H9 (cell line): ENCODE data around the gene AHI1. TPM values are rescaled to one million over a fixed set of nuclear protein-coding genes. Genes with fewer than 3 reads are reported as not detected.

Experiments
- DNase-seq: peaks from one replicate; pipeline ENCODE4 v3.0.0-alpha.2; 2017
- H2AFZ ChIP-seq: one replicate; pipeline ENCODE4 v1.6.1; 2013; ENCODE audit warnings: mild to moderate bottlenecking, low read length, control low read depth, moderate library complexity
- H2AK5ac ChIP-seq: 2 replicates; pipeline ENCODE4 v1.6.1; 2013; ENCODE audit warnings: low read length, control low read depth, mixed read lengths; ENCODE audit not compliant: insufficient read length
- H2BK120ac ChIP-seq: one replicate; pipeline ENCODE4 v1.6.1; 2013; ENCODE audit warnings: low read depth, mild to moderate bottlenecking, low read length, control low read depth, inconsistent platforms; ENCODE audit not compliant: poor library complexity, severe bottlenecking
- H2BK12ac ChIP-seq: 2 replicates; pipeline ENCODE4 v1.6.1; 2013; ENCODE audit warnings: low read length, control low read depth, mixed read lengths, low read depth; ENCODE audit not compliant: insufficient read length
- H2BK15ac ChIP-seq: 2 replicates; pipeline ENCODE4 v1.6.1; 2013; ENCODE audit warnings: low read depth, low read length, control low read depth
- H2BK20ac ChIP-seq: one replicate; pipeline ENCODE4 v1.6.1; 2013; ENCODE audit warnings: low read depth, mild to moderate bottlenecking, low read length, control low read depth, inconsistent platforms; ENCODE audit not compliant: poor library complexity, severe bottlenecking
- H2BK5ac ChIP-seq: 2 replicates; pipeline ENCODE4 v1.6.1; 2013; ENCODE audit warnings: low read length, control low read depth, mixed read lengths; ENCODE audit not compliant: insufficient read length
- H3K14ac ChIP-seq: 2 replicates; pipeline ENCODE4 v1.6.1; 2013; ENCODE audit warnings: low read length, control low read depth; ENCODE audit not compliant: insufficient read depth
- H3K18ac ChIP-seq: 2 replicates; pipeline ENCODE4 v1.6.1; 2013; ENCODE audit warnings: low read depth, mild to moderate bottlenecking, mixed read lengths, low read length, control low read depth; ENCODE audit not compliant: insufficient read length
- H3K23ac ChIP-seq: 2 replicates; pipeline ENCODE4 v1.6.1; 2013; ENCODE audit warnings: low read length, control low read depth, mixed read lengths, low read depth; ENCODE audit not compliant: insufficient read length
- H3K23me2 ChIP-seq: 2 replicates; pipeline ENCODE4 v1.6.1; 2013; ENCODE audit warnings: low read depth, mild to moderate bottlenecking, mixed read lengths, low read length, control low read depth; ENCODE audit not compliant: insufficient read length, poor library complexity, severe bottlenecking
- H3K27ac ChIP-seq: 2 replicates; pipeline ENCODE4 v1.5.1; 2013; ENCODE audit warnings: low read length, control low read depth, mixed read lengths, low read depth; ENCODE audit not compliant: insufficient read length
- H3K27me3 ChIP-seq: 2 replicates; pipeline ENCODE4 v1.6.1; 2013; ENCODE audit warnings: low read length, control low read depth, inconsistent platforms; ENCODE audit not compliant: insufficient read depth
- H3K4ac ChIP-seq: 2 replicates; pipeline ENCODE4 v1.6.1; 2013; ENCODE audit warnings: low read depth, mild to moderate bottlenecking, control low read depth, inconsistent platforms, low read length, moderate library complexity
- H3K4me1 ChIP-seq: 2 replicates; pipeline ENCODE4 v1.6.1; 2013; ENCODE audit warnings: low read length, control low read depth, inconsistent platforms; ENCODE audit not compliant: insufficient read depth
- H3K4me2 ChIP-seq: 2 replicates; pipeline ENCODE4 v1.6.1; 2013; ENCODE audit warnings: low read length, control low read depth, mixed read lengths; ENCODE audit not compliant: insufficient read length, insufficient read depth
- H3K56ac ChIP-seq: 2 replicates; pipeline ENCODE4 v1.6.1; 2013; ENCODE audit warnings: low read depth, mild to moderate bottlenecking, mixed read lengths, low read length, control low read depth; ENCODE audit not compliant: insufficient read length
- H3K79me1 ChIP-seq: 2 replicates; pipeline ENCODE4 v1.6.1; 2013; ENCODE audit warnings: low read depth, mild to moderate bottlenecking, moderate library complexity, low read length, control low read depth, inconsistent platforms; ENCODE audit not compliant: insufficient read depth, poor library complexity, severe bottlenecking
- H3K79me2 ChIP-seq: 2 replicates; pipeline ENCODE4 v1.6.1; 2013; ENCODE audit warnings: low read length, control low read depth, inconsistent platforms; ENCODE audit not compliant: insufficient read depth
- H3K9ac ChIP-seq: 2 replicates; pipeline ENCODE4 v1.6.1; 2013; ENCODE audit warnings: low read length, control low read depth, mixed read lengths; ENCODE audit not compliant: insufficient read length; ENCODE audit errors: extremely low read depth
- H3K9me3 ChIP-seq: one replicate; pipeline ENCODE4 v1.6.1; 2013; ENCODE audit warnings: low read depth, low read length, inconsistent platforms; ENCODE audit not compliant: control insufficient read depth
- H3T11ph ChIP-seq: one replicate; pipeline ENCODE4 v1.6.1; 2013; ENCODE audit warnings: mild to moderate bottlenecking, low read length, control low read depth, inconsistent platforms
- H4K20me1 ChIP-seq: one replicate; pipeline ENCODE4 v1.6.1; 2013; ENCODE audit not compliant: control insufficient read depth, insufficient read length, insufficient read depth
- H4K5ac ChIP-seq: 2 replicates; pipeline ENCODE4 v1.6.1; 2013; ENCODE audit warnings: low read depth, mild to moderate bottlenecking, mixed read lengths, low read length, control low read depth; ENCODE audit not compliant: insufficient read length
- H4K8ac ChIP-seq: replicated peaks from 2 replicates; pipeline ENCODE4 v1.6.1; 2013; ENCODE audit warnings: low read length, control low read depth, mixed read lengths, low read depth; ENCODE audit not compliant: insufficient read length
- H4K91ac ChIP-seq: 2 replicates; pipeline ENCODE4 v1.6.1; 2013; ENCODE audit warnings: low read depth, mild to moderate bottlenecking, moderate library complexity, mixed read lengths, low read length, control low read depth; ENCODE audit not compliant: insufficient read length
- H3K27ac Mint-ChIP-seq, 3 experiments: 2 replicates in 2 of 3; 3 replicates in 1 of 3; pipeline ENCODE4 v1.8.0; 2020 to 2021; ENCODE audit warnings: mixed read lengths in 3 of 3, mild to moderate bottlenecking in 1 of 3, moderate library complexity in 1 of 3
- H3K27me3 Mint-ChIP-seq: 2 replicates; pipeline ENCODE4 v1.8.0; 2021; ENCODE audit warnings: low read depth, mild to moderate bottlenecking, moderate library complexity, mixed read lengths
- H3K36me3 Mint-ChIP-seq, 3 experiments: 2 replicates in 2 of 3; 3 replicates in 1 of 3; pipeline ENCODE4 v1.8.0; 2020 to 2021; ENCODE audit warnings: low read depth in 3 of 3, mixed read lengths in 3 of 3; ENCODE audit not compliant: insufficient read depth in 1 of 3
- H3K4me1 Mint-ChIP-seq, 2 experiments: 2 replicates each; pipeline ENCODE4 v1.8.0; 2020; ENCODE audit warnings: mixed read lengths in 2 of 2
- H3K4me3 Mint-ChIP-seq, 2 experiments: 2 replicates in 1 of 2; 3 replicates in 1 of 2; pipeline ENCODE4 v1.8.0; 2020 to 2021; ENCODE audit warnings: mild to moderate bottlenecking in 2 of 2, mixed read lengths in 2 of 2, moderate library complexity in 1 of 2
- H3K9me3 Mint-ChIP-seq, 2 experiments: 2 replicates in 1 of 2; 3 replicates in 1 of 2; pipeline ENCODE4 v1.8.0; 2020; ENCODE audit warnings: mild to moderate bottlenecking in 2 of 2, mixed read lengths in 2 of 2, moderate library complexity in 1 of 2
- WGBS: extraction: QIAGEN DNeasy Blood & Tissue Kit; methylation state at CpG from one replicate; pipeline ENCODE4 v1.1.7; 2013; ENCODE audit warnings: missing lambda C conversion rate, low lambda C conversion rate, mixed read lengths; ENCODE audit not compliant: insufficient read length; ENCODE audit errors: extremely low coverage; 5-methylcytosine and 5-hydroxymethylcytosine counted together
- total RNA-seq: library from RNA; stranded (reverse); gene quantifications from 2 replicates; pipeline ENCODE4 v1.2.1, GENCODE V29; 2021
- TF ChIP-seq, protein P1 (sequence below): fragments of 200-600 bp; sonication (generic); conservative IDR thresholded peaks from 3 replicates; pipeline ENCODE4 v1.8.0; 2021; ENCODE audit warnings: antibody characterized with exemption, mild to moderate bottlenecking

The AHI1 gene
- total RNA-seq, 1 experiment from 2014 or later = 9.9 TPM

DNA sequence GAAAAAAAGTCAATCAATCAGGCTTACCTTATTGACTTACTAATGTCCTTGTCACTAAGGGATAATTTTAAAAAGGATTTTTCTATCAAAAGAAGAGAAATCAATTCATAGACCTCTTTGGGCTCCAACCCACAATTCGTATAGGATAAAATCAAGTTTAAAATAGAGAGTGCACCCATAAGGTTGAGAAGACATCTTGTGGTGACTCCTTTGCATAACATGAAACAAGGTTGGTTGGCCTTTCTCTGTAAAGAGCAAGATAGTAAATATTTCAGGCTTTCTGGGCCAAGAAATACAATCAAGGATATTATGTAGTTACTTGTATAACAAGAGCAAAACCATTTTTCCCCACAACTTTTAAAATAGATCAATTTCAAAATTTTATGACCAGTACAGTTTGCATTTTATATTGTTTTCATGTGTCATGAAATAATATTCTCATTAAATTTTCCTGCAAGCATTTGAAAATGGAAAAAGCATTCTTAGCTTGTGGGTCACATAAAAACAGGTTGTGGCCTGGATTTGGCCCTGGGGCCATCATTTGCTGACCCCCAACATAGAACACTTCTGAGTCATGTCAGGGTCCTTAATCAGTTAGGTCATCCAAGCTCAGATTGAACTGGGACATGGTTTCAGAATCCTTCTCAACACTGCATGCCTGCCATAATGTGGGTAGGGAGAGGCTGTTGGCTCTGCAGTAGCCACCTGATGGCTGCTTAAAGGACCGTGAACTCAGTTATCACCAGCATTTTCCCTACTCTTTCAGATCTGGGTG lies 239.7 kb downstream of the AHI1 start:
- Histone ChIP-seq H2BK15ac (no peak overlapping the region), H3K9me3 (no peaks in the 10 kb centered on the region), H3K23me2 (no peaks in the 10 kb centered on the region), H2BK20ac (no peak overlapping the region), H2AFZ (no peak overlapping the region), H3K4me1 (no peaks in the 10 kb centered on the region), H3K56ac (no peak overlapping the region), H3K79me2 (no peaks in the 10 kb centered on the region), H3K27ac (no peak overlapping the region), H3K23ac (no peak overlapping the region), H4K20me1 (no peaks in the 10 kb centered on the region), H4K5ac (no peak overlapping the region), H3K4me2 (no peak overlapping the region), H2BK120ac (no peak overlapping the region), H3K79me1 (no peaks in the 10 kb centered on the region), H3K14ac (no peak overlapping the region), H4K91ac (no peak overlapping the region), H3K4ac (no peak overlapping the region), H3K27me3 (no peaks in the 10 kb centered on the region), H3K18ac (no peak overlapping the region), H3K9ac (no peak overlapping the region), H2AK5ac (no peak overlapping the region), H4K8ac (no peak overlapping the region), H3T11ph (no peak overlapping the region), H2BK5ac (no peak overlapping the region), H2BK12ac (no peak overlapping the region)
- TF ChIP-seq, protein P1, sequence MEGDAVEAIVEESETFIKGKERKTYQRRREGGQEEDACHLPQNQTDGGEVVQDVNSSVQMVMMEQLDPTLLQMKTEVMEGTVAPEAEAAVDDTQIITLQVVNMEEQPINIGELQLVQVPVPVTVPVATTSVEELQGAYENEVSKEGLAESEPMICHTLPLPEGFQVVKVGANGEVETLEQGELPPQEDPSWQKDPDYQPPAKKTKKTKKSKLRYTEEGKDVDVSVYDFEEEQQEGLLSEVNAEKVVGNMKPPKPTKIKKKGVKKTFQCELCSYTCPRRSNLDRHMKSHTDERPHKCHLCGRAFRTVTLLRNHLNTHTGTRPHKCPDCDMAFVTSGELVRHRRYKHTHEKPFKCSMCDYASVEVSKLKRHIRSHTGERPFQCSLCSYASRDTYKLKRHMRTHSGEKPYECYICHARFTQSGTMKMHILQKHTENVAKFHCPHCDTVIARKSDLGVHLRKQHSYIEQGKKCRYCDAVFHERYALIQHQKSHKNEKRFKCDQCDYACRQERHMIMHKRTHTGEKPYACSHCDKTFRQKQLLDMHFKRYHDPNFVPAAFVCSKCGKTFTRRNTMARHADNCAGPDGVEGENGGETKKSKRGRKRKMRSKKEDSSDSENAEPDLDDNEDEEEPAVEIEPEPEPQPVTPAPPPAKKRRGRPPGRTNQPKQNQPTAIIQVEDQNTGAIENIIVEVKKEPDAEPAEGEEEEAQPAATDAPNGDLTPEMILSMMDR = peak; percentile 20; the same call in 1 of the 3 replicates
- H3K27me3 Mint-ChIP-seq = peaks cover 4% of the 10 kb centered on the region
- H3K4me3 Mint-ChIP-seq = no peak overlapping the region
- H3K9me3 Mint-ChIP-seq = no peaks in the 10 kb centered on the region
- no CpG with 5 or more reads among the region's 2 CpGs for WGBS
- H3K4me1 Mint-ChIP-seq = peaks cover 17 to 20% of the 10 kb centered on the region in 2 experiments
- no peak overlapping the region for H3K27ac Mint-ChIP-seq
- H3K36me3 Mint-ChIP-seq = peaks cover 0 to 18% (median 8%) of the 10 kb centered on the region in 3 experiments; a peak in 5 of 7 replicates
- DNase-seq = no peak
